ENCODE data around the gene TRIO. TPM values are rescaled to one million over a fixed set of nuclear protein-coding genes. Genes with fewer than 3 reads are reported as not detected.

TRIO gene
- total and polyA plus RNA-seq, 2 donors (not counting 1 experiment from before 2014, with no cell fraction given): 134 to 281 TPM

DNA sequence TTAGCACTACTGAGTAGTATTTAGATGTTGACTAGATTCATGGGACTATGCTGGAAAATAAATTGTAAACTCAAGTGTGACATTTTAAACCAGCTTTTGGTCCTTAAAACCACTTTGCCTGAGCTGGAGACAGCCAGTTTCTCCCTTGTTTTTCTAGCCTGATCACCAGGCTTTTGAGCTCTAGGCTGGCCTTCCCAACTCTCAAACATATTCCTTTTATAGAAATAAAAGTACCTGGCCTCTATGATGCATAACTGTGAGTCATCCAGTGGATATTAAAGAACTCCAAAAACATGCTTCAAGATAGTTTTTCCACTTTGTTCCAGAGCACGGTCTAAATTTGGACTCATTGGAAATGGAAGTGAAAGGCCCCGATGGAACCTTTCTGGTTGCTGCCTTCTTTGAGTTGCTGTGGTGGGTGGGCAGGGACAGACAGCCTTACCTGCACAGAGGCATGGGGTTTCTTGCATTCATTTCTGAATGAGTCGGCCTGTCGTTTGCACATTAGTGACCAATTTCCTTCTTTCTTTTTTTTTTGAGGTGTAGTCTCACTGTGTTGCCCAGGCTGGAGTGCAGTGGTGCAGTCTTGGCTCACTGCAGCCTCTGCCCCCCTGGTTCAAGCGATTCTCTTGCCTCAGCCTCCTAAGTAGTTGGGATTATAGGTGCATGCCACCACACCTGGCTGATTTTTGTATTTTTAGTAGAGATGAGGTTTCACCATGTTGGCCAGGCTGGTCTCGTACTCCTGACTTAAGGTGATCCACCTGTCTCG is 43.1 kb downstream of the TRIO start:
- Histone ChIP-seq H3K36me3 (ENCODE audit: control insufficient read depth, insufficient read depth, low read length) (no peaks in the 10 kb centered on the region), H3K9ac (ENCODE audit: insufficient read depth, low read length) (no peak overlapping the region), H3K79me2 (ENCODE audit: control insufficient read depth, insufficient read depth, low read length) (peaks cover 94% of the 10 kb centered on the region), H3K27me3 (ENCODE audit: control insufficient read depth, insufficient read depth, low read length) (no peaks in the 10 kb centered on the region), H3K4me2 (ENCODE audit: extremely low read depth, insufficient read depth, low read length) (peak overlapping the region; percentile 72), H3K27ac (ENCODE audit: insufficient read depth, low read length) (peak overlapping the region; percentile 86), H4K20me1 (ENCODE audit: control insufficient read depth, extremely low read depth, insufficient read depth, low read length) (no peaks in the 10 kb centered on the region), H2AFZ (ENCODE audit: low read length) (no peak overlapping the region), H3K4me1 (ENCODE audit: control insufficient read depth, extremely low read depth, insufficient read depth, low read length) (peaks cover 70% of the 10 kb centered on the region), H3K4me3 (replicated peaks in 1 of 4; ENCODE audit: control extremely low read depth in 1 of 4, insufficient read depth in 1 of 4, low read depth in 3 of 4, low read length in 4 of 4) (peak overlapping the region in 2 of 4 experiments; percentile 2 to 30), H3K9me3 (ENCODE audit: control insufficient read depth, insufficient read depth, low read depth, low read length) (no peaks in the 10 kb centered on the region)
- DNase-seq (ENCODE audit: low read depth in 2 of 2): peak; percentile 84 to 89
- TF ChIP-seq, protein P1, sequence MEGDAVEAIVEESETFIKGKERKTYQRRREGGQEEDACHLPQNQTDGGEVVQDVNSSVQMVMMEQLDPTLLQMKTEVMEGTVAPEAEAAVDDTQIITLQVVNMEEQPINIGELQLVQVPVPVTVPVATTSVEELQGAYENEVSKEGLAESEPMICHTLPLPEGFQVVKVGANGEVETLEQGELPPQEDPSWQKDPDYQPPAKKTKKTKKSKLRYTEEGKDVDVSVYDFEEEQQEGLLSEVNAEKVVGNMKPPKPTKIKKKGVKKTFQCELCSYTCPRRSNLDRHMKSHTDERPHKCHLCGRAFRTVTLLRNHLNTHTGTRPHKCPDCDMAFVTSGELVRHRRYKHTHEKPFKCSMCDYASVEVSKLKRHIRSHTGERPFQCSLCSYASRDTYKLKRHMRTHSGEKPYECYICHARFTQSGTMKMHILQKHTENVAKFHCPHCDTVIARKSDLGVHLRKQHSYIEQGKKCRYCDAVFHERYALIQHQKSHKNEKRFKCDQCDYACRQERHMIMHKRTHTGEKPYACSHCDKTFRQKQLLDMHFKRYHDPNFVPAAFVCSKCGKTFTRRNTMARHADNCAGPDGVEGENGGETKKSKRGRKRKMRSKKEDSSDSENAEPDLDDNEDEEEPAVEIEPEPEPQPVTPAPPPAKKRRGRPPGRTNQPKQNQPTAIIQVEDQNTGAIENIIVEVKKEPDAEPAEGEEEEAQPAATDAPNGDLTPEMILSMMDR (conservative IDR thresholded peaks at IDR 0.05 in 1 of 2, IDR thresholded peaks at IDR 0.05 in 1 of 2; ENCODE audit: low read depth in 1 of 2, low read length in 2 of 2): no peak
- no peak for TF ChIP-seq EZH2 (IDR thresholded peaks at IDR 0.05; ENCODE audit: low read length, missing control alignments)

- Histone ChIP-seq H4K20me1 (ENCODE audit: control insufficient read depth, extremely low read depth, insufficient read depth, low read length) (no peaks in the 10 kb centered on the region), H3K9ac (ENCODE audit: insufficient read depth, low read length) (no peak overlapping the region), H3K4me3 (replicated peaks in 1 of 4; ENCODE audit: control extremely low read depth in 1 of 4, insufficient read depth in 1 of 4, low read depth in 3 of 4, low read length in 4 of 4) (no peak overlapping the region), H3K27ac (ENCODE audit: insufficient read depth, low read length) (peak overlapping the region; percentile 86), H3K36me3 (ENCODE audit: control insufficient read depth, insufficient read depth, low read length) (no peaks in the 10 kb centered on the region), H3K27me3 (ENCODE audit: control insufficient read depth, insufficient read depth, low read length) (no peaks in the 10 kb centered on the region), H3K79me2 (ENCODE audit: control insufficient read depth, insufficient read depth, low read length) (peaks cover 94% of the 10 kb centered on the region), H2AFZ (ENCODE audit: low read length) (no peak overlapping the region), H3K4me1 (ENCODE audit: control insufficient read depth, extremely low read depth, insufficient read depth, low read length) (peaks cover 71% of the 10 kb centered on the region), H3K4me2 (ENCODE audit: extremely low read depth, insufficient read depth, low read length) (no peak overlapping the region), H3K9me3 (ENCODE audit: control insufficient read depth, insufficient read depth, low read depth, low read length) (no peaks in the 10 kb centered on the region)
- TF ChIP-seq, protein P1 (conservative IDR thresholded peaks at IDR 0.05 in 1 of 2, IDR thresholded peaks at IDR 0.05 in 1 of 2; ENCODE audit: low read depth in 1 of 2, low read length in 2 of 2): no peak
- TF ChIP-seq EZH2 (IDR thresholded peaks at IDR 0.05; ENCODE audit: low read length, missing control alignments): no peak
- no peak for DNase-seq (ENCODE audit: low read depth in 2 of 2)
These were observed 44.0 kb downstream of the TRIO start for GRCh38 chr5:14187157-14187556.

DNA sequence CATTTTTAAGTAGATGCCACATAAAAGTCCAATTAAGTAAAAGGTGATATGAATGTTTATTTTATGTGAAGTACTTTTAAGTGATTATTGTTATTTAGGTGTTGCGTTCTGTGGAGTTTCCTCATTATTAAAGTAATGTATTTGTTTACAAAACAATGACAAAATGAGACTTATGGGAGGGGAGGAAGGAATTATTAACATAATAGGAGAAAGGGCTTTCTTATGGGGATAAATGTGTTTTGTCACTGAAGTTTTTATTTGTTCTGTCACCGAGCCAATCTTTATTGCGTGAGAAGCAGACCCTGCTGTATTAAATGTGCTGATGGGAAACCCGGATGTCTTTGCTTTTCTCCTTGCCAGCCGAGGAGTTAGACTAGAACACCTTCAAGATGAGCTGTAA is 44.5 kb downstream of the TRIO start:
- H3K27me3 ChIP-seq (ENCODE audit: control insufficient read depth, insufficient read depth, low read length): no peaks in the 10 kb centered on the region
- H2AFZ ChIP-seq (ENCODE audit: low read length): no peak overlapping the region
- no peaks in the 10 kb centered on the region for H4K20me1 ChIP-seq (ENCODE audit: control insufficient read depth, extremely low read depth, insufficient read depth, low read length)
- H3K79me2 ChIP-seq (ENCODE audit: control insufficient read depth, insufficient read depth, low read length): peaks cover 94% of the 10 kb centered on the region
- H3K4me3 ChIP-seq (replicated peaks in 1 of 4; ENCODE audit: control extremely low read depth in 1 of 4, insufficient read depth in 1 of 4, low read depth in 3 of 4, low read length in 4 of 4): no peak overlapping the region
- no peak for TF ChIP-seq EZH2 (IDR thresholded peaks at IDR 0.05; ENCODE audit: low read length, missing control alignments)
- TF ChIP-seq, protein P1 (conservative IDR thresholded peaks at IDR 0.05 in 1 of 2, IDR thresholded peaks at IDR 0.05 in 1 of 2; ENCODE audit: low read depth in 1 of 2, low read length in 2 of 2): no peak
- H3K4me2 ChIP-seq (ENCODE audit: extremely low read depth, insufficient read depth, low read length): no peak overlapping the region
- peaks cover 69% of the 10 kb centered on the region for H3K4me1 ChIP-seq (ENCODE audit: control insufficient read depth, extremely low read depth, insufficient read depth, low read length)
- H3K9ac ChIP-seq (ENCODE audit: insufficient read depth, low read length): no peak overlapping the region
- H3K27ac ChIP-seq (ENCODE audit: insufficient read depth, low read length): peak overlapping the region; percentile 63
- no peaks in the 10 kb centered on the region for H3K9me3 ChIP-seq (ENCODE audit: control insufficient read depth, insufficient read depth, low read depth, low read length)
- DNase-seq (ENCODE audit: low read depth in 2 of 2): peak in 1 of 2 donors; percentile 64
- H3K36me3 ChIP-seq (ENCODE audit: control insufficient read depth, insufficient read depth, low read length): no peaks in the 10 kb centered on the region
